H1 (cell line): ENCODE data around the gene ZNF644. TPM values are rescaled to one million over a fixed set of nuclear protein-coding genes. Genes with fewer than 3 reads are reported as not detected.

ENCODE experiments used
- CTCF ChIA-PET: fragments of 300-600 bp; sonication (Branson Sonifier 250); formaldehyde crosslinking; loops from one replicate; lab custom pipeline; 2021; ENCODE audit not compliant: partially characterized antibody; lab: Charles Lee
- POLR2A ChIA-PET: fragments of 300-600 bp; sonication (Branson Sonifier 250); formaldehyde crosslinking; loops from one replicate; lab custom pipeline; 2021; ENCODE audit warnings: inconsistent platforms; ENCODE audit not compliant: partially characterized antibody; lab: Charles Lee
- DNase-seq, 2 experiments: peaks; one replicate each; pipeline versions ENCODE4 v3.0.0 to v3.0.0-alpha.2; 2010 to 2022; ENCODE audit warnings: low spot score in 2 of 2, low read depth in 1 of 2, mixed read lengths in 1 of 2
- FAIRE-seq: peaks from 2 replicates; lab custom pipeline; 2011; peaks lifted over from hg19 to GRCh38; lab: Jason Lieb, UNC
- H2AFZ ChIP-seq: 2 replicates; pipeline ENCODE4 v1.8.1; 2012; ENCODE audit warnings: low read length, inconsistent platforms
- H2AK5ac ChIP-seq: 2 replicates; pipeline ENCODE4 v1.6.1; 2013; ENCODE audit warnings: low read depth, low read length
- H2BK120ac ChIP-seq: replicated peaks from 2 replicates; pipeline ENCODE3; 2013; ENCODE audit warnings: low read depth, low read length, inconsistent platforms
- H2BK12ac ChIP-seq: 2 replicates; pipeline ENCODE4 v1.6.1; 2013; ENCODE audit warnings: low read depth, low read length
- H2BK15ac ChIP-seq: 2 replicates; pipeline ENCODE4 v1.6.1; 2013; ENCODE audit warnings: low read length
- H2BK20ac ChIP-seq: 2 replicates; pipeline ENCODE4 v1.6.1; 2013; ENCODE audit warnings: low read length
- H2BK5ac ChIP-seq: 2 replicates; pipeline ENCODE4 v1.6.1; 2013; ENCODE audit warnings: low read depth, low read length
- H3K14ac ChIP-seq: 2 replicates; pipeline ENCODE4 v1.6.1; 2013; ENCODE audit warnings: inconsistent platforms; ENCODE audit not compliant: insufficient read length
- H3K18ac ChIP-seq: 2 replicates; pipeline ENCODE4 v1.6.1; 2013; ENCODE audit warnings: low read length; ENCODE audit errors: extremely low read depth
- H3K23ac ChIP-seq: 2 replicates; pipeline ENCODE4 v1.6.1; 2013; ENCODE audit warnings: inconsistent platforms; ENCODE audit not compliant: insufficient read length
- H3K23me2 ChIP-seq: 2 replicates; pipeline ENCODE4 v1.6.1; 2013; ENCODE audit warnings: low read depth, low read length
- H3K27ac ChIP-seq: 2 replicates; pipeline ENCODE4 v1.6.1; 2011; ENCODE audit warnings: low read depth, low read length, inconsistent platforms
- H3K27me3 ChIP-seq, 4 experiments: replicated peaks in 1 of 4; 1 replicate in 1 of 4; 2 replicates in 3 of 4; pipeline versions ENCODE4 v1.6.1 to v1.8.1; 2011 to 2013; ENCODE audit warnings: low read length in 3 of 4, mild to moderate bottlenecking in 3 of 4, inconsistent platforms in 2 of 4, mixed read lengths in 2 of 4, moderate library complexity in 1 of 4; ENCODE audit not compliant: control insufficient read depth in 3 of 4, insufficient read depth in 3 of 4; ENCODE audit errors: extremely low read depth in 1 of 4
- H3K36me3 ChIP-seq, 4 experiments: 2 replicates each; pipeline versions ENCODE4 v1.6.1 to v1.8.1; 2011 to 2013; ENCODE audit warnings: mild to moderate bottlenecking in 4 of 4, low read length in 3 of 4, moderate library complexity in 2 of 4, control low read depth in 1 of 4, inconsistent platforms in 1 of 4; ENCODE audit not compliant: insufficient read depth in 4 of 4, control insufficient read depth in 2 of 4
- H3K4ac ChIP-seq: replicated peaks from 2 replicates; pipeline ENCODE3; 2013; ENCODE audit warnings: low read length, low read depth, mixed read lengths, inconsistent platforms; ENCODE audit not compliant: insufficient read length
- H3K4me1 ChIP-seq, 4 experiments: replicated peaks in 1 of 4; 1 replicate in 1 of 4; 2 replicates in 3 of 4; pipeline versions ENCODE4 v1.6.1 to v1.8.1; 2011 to 2013; ENCODE audit warnings: low read length in 3 of 4, inconsistent platforms in 2 of 4, mixed read lengths in 1 of 4; ENCODE audit not compliant: insufficient read depth in 4 of 4, control insufficient read depth in 3 of 4
- H3K4me2 ChIP-seq, 2 experiments: 2 replicates each; pipeline versions ENCODE4 v1.6.1 to v1.8.1; 2011 to 2013; ENCODE audit warnings: low read depth in 2 of 2, low read length in 2 of 2, control low read depth in 1 of 2, inconsistent platforms in 1 of 2, mild to moderate bottlenecking in 1 of 2; ENCODE audit not compliant: insufficient read depth in 1 of 2
- H3K4me3 ChIP-seq, 4 experiments: fragments of 200-600, 300-600 bp in 1 of 4; sonication (generic), shearing (Covaris generic), sonication (Bioruptor Twin) in 1 of 4; 2 replicates each; pipeline versions ENCODE4 v1.5.1 to v1.8.1; 2011 to 2016; ENCODE audit warnings: low read length in 4 of 4, low read depth in 3 of 4, control low read depth in 2 of 4, inconsistent platforms in 2 of 4, mild to moderate bottlenecking in 2 of 4, mixed read lengths in 1 of 4, moderate library complexity in 1 of 4; ENCODE audit not compliant: insufficient read depth in 2 of 4; ENCODE audit errors: extremely low read depth in 1 of 4
- H3K56ac ChIP-seq: replicated peaks from 2 replicates; pipeline ENCODE3; 2013; ENCODE audit warnings: low read depth, mild to moderate bottlenecking, mixed read lengths, low read length, inconsistent platforms; ENCODE audit not compliant: insufficient read length
- H3K79me1 ChIP-seq: 2 replicates; pipeline ENCODE4 v1.6.1; 2013; ENCODE audit warnings: low read depth, low read length, control low read depth
- H3K79me2 ChIP-seq, 2 experiments: 2 replicates each; pipeline versions ENCODE4 v1.6.1 to v1.8.1; 2012 to 2013; ENCODE audit warnings: low read length in 2 of 2, mild to moderate bottlenecking in 2 of 2, inconsistent platforms in 1 of 2; ENCODE audit not compliant: insufficient read depth in 2 of 2, control insufficient read depth in 1 of 2
- H3K9ac ChIP-seq, 4 experiments: replicated peaks in 1 of 4; 1 replicate in 1 of 4; 2 replicates in 3 of 4; pipeline versions ENCODE4 v1.6.1 to v1.8.1; 2011 to 2013; ENCODE audit warnings: low read depth in 3 of 4, low read length in 3 of 4, control low read depth in 2 of 4, mild to moderate bottlenecking in 2 of 4, moderate library complexity in 2 of 4, inconsistent platforms in 1 of 4; ENCODE audit errors: extremely low read depth in 1 of 4
- H3K9me3 ChIP-seq, 2 experiments: 2 replicates each; pipeline versions ENCODE4 v1.6.1 to v1.8.1; 2012 to 2013; ENCODE audit warnings: mild to moderate bottlenecking in 2 of 2, moderate library complexity in 2 of 2, control low read depth in 1 of 2, inconsistent platforms in 1 of 2, low read depth in 1 of 2, low read length in 1 of 2, mixed read lengths in 1 of 2; ENCODE audit not compliant: insufficient read depth in 2 of 2
- H4K20me1 ChIP-seq, 2 experiments: replicated peaks in 1 of 2; 2 replicates each; pipeline versions ENCODE3 to v1.8.1; 2011 to 2013; ENCODE audit warnings: inconsistent platforms in 2 of 2, low read length in 2 of 2, mild to moderate bottlenecking in 1 of 2; ENCODE audit not compliant: insufficient read depth in 2 of 2, control insufficient read depth in 1 of 2
- H4K5ac ChIP-seq: 2 replicates; pipeline ENCODE4 v1.6.1; 2013; ENCODE audit warnings: low read length, low read depth, mixed read lengths, inconsistent platforms; ENCODE audit not compliant: insufficient read length
- H4K8ac ChIP-seq: 2 replicates; pipeline ENCODE4 v1.8.0; 2013; ENCODE audit warnings: mild to moderate bottlenecking, moderate library complexity, low read length, inconsistent platforms; ENCODE audit not compliant: insufficient read depth; ENCODE audit errors: extremely low read depth
- H4K91ac ChIP-seq: replicated peaks from 2 replicates; pipeline ENCODE3; 2013; ENCODE audit warnings: low read length, mixed read lengths, inconsistent platforms; ENCODE audit not compliant: insufficient read length
- CBX5 ChIP-seq: fragments of 300-800, 300-1000 bp; sonication (generic); IDR thresholded peaks from 2 replicates; pipeline ENCODE4 v1.7.1; 2016; ENCODE audit warnings: antibody characterized with exemption, low read length, low read depth
- GABPA ChIP-seq: IDR thresholded peaks from 2 replicates; pipeline ENCODE4 v1.6.1; 2011; ENCODE audit warnings: mild to moderate bottlenecking, low read length, moderate library complexity, borderline replicate concordance; ENCODE audit not compliant: insufficient read depth
- KDM4A ChIP-seq: IDR thresholded peaks from one replicate; pipeline ENCODE4 v1.7.1; 2012; ENCODE audit warnings: low read depth, mild to moderate bottlenecking, moderate library complexity, low read length, inconsistent platforms; ENCODE audit not compliant: severe bottlenecking
- NANOG ChIP-seq: IDR thresholded peaks from 2 replicates; pipeline ENCODE4 v1.6.1; 2011; ENCODE audit warnings: low read length, low read depth, mild to moderate bottlenecking, inconsistent platforms; ENCODE audit not compliant: insufficient read depth, poor library complexity, severe bottlenecking
- PHF8 ChIP-seq: fragments of 200-600 bp; sonication (generic); conservative IDR thresholded peaks from 2 replicates; pipeline ENCODE4 v1.7.1; 2012; ENCODE audit warnings: low read depth, mild to moderate bottlenecking, inconsistent platforms, low read length, moderate library complexity
- RAD21 ChIP-seq, 2 experiments: IDR thresholded peaks in 1 of 2; conservative IDR thresholded peaks in 1 of 2; 2 replicates each; pipeline ENCODE4 v1.6.1; 2011; ENCODE audit warnings: low read depth in 2 of 2, low read length in 2 of 2, improper control_type of control experiment in 1 of 2, inconsistent platforms in 1 of 2, mild to moderate bottlenecking in 1 of 2, moderate library complexity in 1 of 2
- RFX5 ChIP-seq: IDR thresholded peaks from 2 replicates; pipeline ENCODE4 v1.6.1; 2011; ENCODE audit warnings: low read depth, low read length, improper control_type of control experiment, borderline replicate concordance
- SP4 ChIP-seq: IDR thresholded peaks from 2 replicates; pipeline ENCODE4 v1.6.1; 2012; ENCODE audit warnings: low read length, inconsistent platforms
- WGBS, 2 experiments: shearing (Covaris generic) in 1 of 2; methylation state at CpG; one replicate each; pipeline versions ENCODE4 v1.1.6 to v1.1.7; 2013 to 2015; ENCODE audit warnings: low lambda C conversion rate in 2 of 2, mixed read lengths in 2 of 2, inconsistent platforms in 1 of 2, low coverage in 1 of 2, missing lambda C conversion rate in 1 of 2; ENCODE audit not compliant: insufficient replicate concordance in 2 of 2, insufficient coverage in 1 of 2, insufficient read length in 1 of 2; ENCODE audit errors: extremely low coverage in 1 of 2, missing lambda C conversion rate in 1 of 2; 5-methylcytosine and 5-hydroxymethylcytosine counted together
- polyA plus RNA-seq, 7 experiments: library from polyadenylated mRNA; depleted of rRNA in 3 of 7; stranded (reverse) in 5 of 7; unstranded in 2 of 7; fragments of >200 nt in 5 of 7; fragments of 200-250 nt in 2 of 7; gene quantifications; 1 replicate in 5 of 7; 2 replicates in 1 of 7; 4 replicates in 1 of 7; pipeline versions ENCODE4 v1.2.1 to v1.2.3, GENCODE V29; 2011 to 2013; ENCODE audit warnings: missing spikeins in 2 of 7, mixed read lengths in 2 of 7
- total RNA-seq: library from RNA; stranded (reverse); fragmentation: NEBNext Ultra II Directional; extraction: Animal tissue kit (Norgen Biotek cat#: 25700); gene quantifications from 2 replicates; pipeline ENCODE4 v1.2.1, GENCODE V29; 2021
- TF ChIP-seq, protein P1 (sequence below): IDR thresholded peaks from 2 replicates; pipeline ENCODE4 v1.6.1; 2011; ENCODE audit warnings: low read length, improper control_type of control experiment
- TF ChIP-seq, protein P2 (sequence below): IDR thresholded peaks from 2 replicates; pipeline ENCODE4 v1.6.1; 2011; ENCODE audit warnings: low read depth, mild to moderate bottlenecking, low read length; ENCODE audit not compliant: insufficient read depth

Gene ZNF644
- total and polyA plus RNA-seq, 2 of the 8 experiments (the other 6 are each of a cell fraction or from before 2014, with no cell fraction given), result 14.5 to 93.5 TPM

DNA sequence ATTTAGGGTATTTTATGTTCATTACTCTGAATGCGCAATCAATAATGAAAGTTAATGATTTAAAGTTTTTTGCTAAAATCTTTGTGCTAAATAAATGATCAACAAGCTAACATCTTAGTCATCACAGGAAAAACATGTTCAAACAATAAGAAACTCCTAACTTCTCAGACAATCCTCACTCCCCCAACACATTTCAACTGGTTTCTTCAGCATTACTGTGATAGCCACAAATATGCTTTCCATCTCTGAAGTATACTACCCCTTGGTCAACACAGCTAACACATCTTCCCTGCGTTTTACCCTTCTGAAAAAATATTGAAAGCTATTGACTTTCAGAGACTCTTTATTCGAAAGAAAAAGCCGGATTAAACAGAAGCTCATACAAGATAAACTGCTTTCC, 85.8 kb downstream of the ZNF644 start:
- Histone ChIP-seq H2BK20ac (no peak overlapping the region), H3K18ac (no peak overlapping the region), H3K9me3 (no peaks in the 10 kb centered on the region), H3K79me2 (peaks cover 0 to 94% of the 10 kb centered on the region in 2 experiments; a peak in 3 of 4 replicates), H4K20me1 (peaks cover 0 to 8% of the 10 kb centered on the region in 2 experiments), H2BK15ac (no peak overlapping the region), H3K4me3 (no peak overlapping the region), H2BK12ac (no peak overlapping the region), H2BK120ac (no peak overlapping the region), H3K4me1 (peaks cover 0 to 5% (median 0%) of the 10 kb centered on the region in 4 experiments; a peak in 1 of 7 replicates), H3K27me3 (no peaks in the 10 kb centered on the region), H3K9ac (no peak overlapping the region), H3K27ac (no peak overlapping the region), H3K23ac (no peak overlapping the region), H3K79me1 (no peaks in the 10 kb centered on the region; the same call in 1 of the 2 replicates), H2AK5ac (no peak overlapping the region), H3K4me2 (no peak overlapping the region), H3K4ac (no peak overlapping the region), H2BK5ac (no peak overlapping the region), H2AFZ (no peak overlapping the region), H4K91ac (no peak overlapping the region), H3K23me2 (no peaks in the 10 kb centered on the region), H3K56ac (no peak overlapping the region), H4K8ac (no peak overlapping the region), H3K36me3 (peaks cover 7 to 42% (median 15%) of the 10 kb centered on the region in 4 experiments), H4K5ac (no peak overlapping the region), H3K14ac (no peak overlapping the region)
- FAIRE-seq (no peak), DNase-seq (no peak)
- CTCF ChIA-PET, result interaction anchor here (0.5 to 1.8 kb wide), 9 partner anchors 9 to 212 kb away, joined by 3 to 5 read pairs (median 4); no protein-coding TSS in a partner anchor
- WGBS, 2 experiments, result 87% methylated on average over 4 of the region's 4 CpGs; no CpG with 5 or more reads in 1 of the 2 experiments
- POLR2A ChIA-PET, result interaction anchor here (0.6 to 3.2 kb wide), 5 partner anchors 9 to 86 kb away, joined by 3 to 9 read pairs (median 3); partner anchors contain the start of gene ZNF644
- TF ChIP-seq SP4 (no peak), PHF8 (no peak), RAD21 (IDR thresholded peaks at IDR 0.05 in 1 of 2, conservative IDR thresholded peaks at IDR 0.05 in 1 of 2; ENCODE audit: low read depth in 2 of 2, low read length in 2 of 2) (no peak), GABPA (no peak), NANOG (no peak), CBX5 (no peak), RFX5 (no peak), KDM4A (no peak)
- TF ChIP-seq, protein P1, sequence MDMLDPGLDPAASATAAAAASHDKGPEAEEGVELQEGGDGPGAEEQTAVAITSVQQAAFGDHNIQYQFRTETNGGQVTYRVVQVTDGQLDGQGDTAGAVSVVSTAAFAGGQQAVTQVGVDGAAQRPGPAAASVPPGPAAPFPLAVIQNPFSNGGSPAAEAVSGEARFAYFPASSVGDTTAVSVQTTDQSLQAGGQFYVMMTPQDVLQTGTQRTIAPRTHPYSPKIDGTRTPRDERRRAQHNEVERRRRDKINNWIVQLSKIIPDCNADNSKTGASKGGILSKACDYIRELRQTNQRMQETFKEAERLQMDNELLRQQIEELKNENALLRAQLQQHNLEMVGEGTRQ, result no peak
- TF ChIP-seq, protein P2, sequence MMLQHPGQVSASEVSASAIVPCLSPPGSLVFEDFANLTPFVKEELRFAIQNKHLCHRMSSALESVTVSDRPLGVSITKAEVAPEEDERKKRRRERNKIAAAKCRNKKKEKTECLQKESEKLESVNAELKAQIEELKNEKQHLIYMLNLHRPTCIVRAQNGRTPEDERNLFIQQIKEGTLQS, result no peak
